NOMO-1 (cell line): ENCODE measurements around the gene STK38L.
A peak's percentile ranks its signal among the peaks of the same experiment; 100 is the strongest.

Experiments
- DNase-seq, 2 experiments: peaks; one replicate each; lab custom pipeline; 2025; ENCODE audit not compliant: unreplicated experiment in 2 of 2; lab: John Stamatoyannopoulos, UW

STK38L gene

DNA sequence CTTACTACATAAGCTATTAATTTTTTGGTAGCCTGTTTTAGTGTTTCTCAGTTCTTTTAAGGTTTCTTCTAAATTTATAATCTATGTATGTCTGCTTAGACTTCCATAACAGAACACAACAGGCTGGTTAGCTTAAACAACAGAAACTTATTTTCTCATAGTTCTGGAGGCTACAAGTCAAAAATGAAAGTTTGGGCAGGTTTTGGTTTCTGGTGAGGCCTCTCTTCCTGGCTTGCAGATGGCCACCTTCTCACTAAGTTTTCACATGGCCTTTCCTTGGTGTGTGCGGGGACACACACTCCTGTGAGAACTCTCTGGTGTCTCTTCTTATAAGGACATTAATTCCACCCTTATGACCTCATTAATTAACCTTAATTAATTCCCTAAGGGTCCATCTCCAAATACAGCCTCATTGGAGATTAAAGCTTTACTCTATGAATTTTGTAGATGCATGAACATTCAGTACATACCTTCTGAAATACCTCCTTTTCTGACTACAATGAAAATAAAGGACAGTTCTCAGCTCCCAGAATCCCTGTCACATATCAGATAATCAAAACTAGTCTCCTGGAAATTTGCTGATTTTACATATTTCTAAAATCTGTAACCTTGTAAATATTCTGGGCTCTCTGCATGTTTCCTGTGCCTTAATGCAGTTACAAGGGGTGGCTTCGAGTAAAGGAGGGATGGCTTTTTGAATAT, 65.4 kb downstream of the STK38L start:
- no peak for DNase-seq

- DNase-seq = no peak
Observed at GRCh38 chr12:27309995-27310315, 65.9 kb downstream of the STK38L start.

GRCh38 chr12:27316947-27317346, 72.9 kb downstream of the STK38L start:
- no peak for DNase-seq

- DNase-seq = no peak
Observed at GRCh38 chr12:27319409-27319808, 75.3 kb downstream of the STK38L start.

GRCh38 chr12:27319848-27320247, 75.8 kb downstream of the STK38L start:
- no peak for DNase-seq

GRCh38 chr12:27324530-27324929, 80.4 kb downstream of the STK38L start:
- DNase-seq = no peak

GRCh38 chr12:27330846-27331245, 86.8 kb downstream of the STK38L start:
- no peak for DNase-seq

- DNase-seq = peak in 1 of 2 experiments; percentile 73
Observed at GRCh38 chr12:27331291-27331926, 87.3 kb downstream of the STK38L start.

DNA sequence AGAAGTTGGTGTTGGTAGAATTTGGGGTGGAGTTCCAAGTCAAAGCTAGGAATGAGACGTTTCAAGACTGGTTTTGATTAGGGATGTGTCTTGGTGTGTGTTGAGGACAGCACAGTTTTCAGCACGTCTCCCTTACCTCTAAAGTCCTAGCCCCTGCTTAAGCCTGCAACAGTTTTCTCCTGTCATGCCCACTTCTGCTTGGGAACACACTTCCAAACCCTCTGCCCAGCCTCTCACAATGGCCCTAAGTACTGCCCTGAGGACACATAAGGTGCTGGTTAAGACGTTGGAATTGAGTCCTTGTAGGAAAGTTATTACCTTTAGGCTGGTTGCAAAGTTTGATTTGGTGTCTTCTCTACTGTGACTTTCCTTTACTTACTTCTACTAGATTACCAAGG, 87.8 kb downstream of the STK38L start:
- DNase-seq = no peak

- no peak for DNase-seq
Observed at GRCh38 chr12:27332407-27332713, 88.3 kb downstream of the STK38L start.

- peak in 1 of 2 experiments; percentile 38 for DNase-seq
Observed at GRCh38 chr12:27332714-27333402, 88.8 kb downstream of the STK38L start, which contains the start of gene BMAL2. Gene BMAL2, plus strand, starts transcription at chr12:27332836. Its CDS starts 237 bp downstream, at chr12:27333073.

GRCh38 chr12:27333403-27334009, 89.4 kb downstream of the STK38L start:
- peak; percentile 40 to 55 for DNase-seq

DNA sequence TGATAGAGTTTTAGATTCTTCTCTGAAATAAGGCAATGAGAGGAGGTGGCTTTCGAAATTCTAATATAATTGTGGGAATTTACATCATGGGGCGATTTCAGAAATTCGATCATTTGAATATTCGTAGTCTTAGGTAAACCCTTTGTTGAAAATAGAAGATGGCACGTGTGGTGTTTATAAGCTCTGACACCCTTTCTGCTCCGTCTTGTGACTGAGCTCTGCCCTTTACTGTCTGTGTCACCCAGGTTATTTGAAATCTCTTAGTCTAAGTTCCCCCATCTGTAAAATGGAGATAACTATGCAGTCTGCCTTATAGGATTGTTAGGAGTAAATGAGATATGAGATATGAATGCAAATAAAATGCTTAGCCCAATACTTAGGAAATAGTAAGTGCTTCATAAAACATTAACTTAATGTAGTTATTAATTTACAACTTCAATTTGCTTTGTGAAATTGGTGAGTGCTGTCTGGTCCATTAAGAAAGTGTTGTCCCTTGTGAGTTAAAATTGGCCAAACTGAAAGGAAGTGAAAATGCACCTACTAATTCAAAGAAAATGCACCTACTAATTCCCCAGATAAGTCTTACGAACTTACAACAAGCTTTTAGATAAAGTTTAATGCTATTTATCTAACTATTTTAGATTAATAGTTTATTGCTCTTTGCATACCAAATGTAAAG, 90.1 kb downstream of the STK38L start:
- no peak for DNase-seq

GRCh38 chr12:27334721-27335082, 90.6 kb downstream of the STK38L start:
- no peak for DNase-seq

DNA sequence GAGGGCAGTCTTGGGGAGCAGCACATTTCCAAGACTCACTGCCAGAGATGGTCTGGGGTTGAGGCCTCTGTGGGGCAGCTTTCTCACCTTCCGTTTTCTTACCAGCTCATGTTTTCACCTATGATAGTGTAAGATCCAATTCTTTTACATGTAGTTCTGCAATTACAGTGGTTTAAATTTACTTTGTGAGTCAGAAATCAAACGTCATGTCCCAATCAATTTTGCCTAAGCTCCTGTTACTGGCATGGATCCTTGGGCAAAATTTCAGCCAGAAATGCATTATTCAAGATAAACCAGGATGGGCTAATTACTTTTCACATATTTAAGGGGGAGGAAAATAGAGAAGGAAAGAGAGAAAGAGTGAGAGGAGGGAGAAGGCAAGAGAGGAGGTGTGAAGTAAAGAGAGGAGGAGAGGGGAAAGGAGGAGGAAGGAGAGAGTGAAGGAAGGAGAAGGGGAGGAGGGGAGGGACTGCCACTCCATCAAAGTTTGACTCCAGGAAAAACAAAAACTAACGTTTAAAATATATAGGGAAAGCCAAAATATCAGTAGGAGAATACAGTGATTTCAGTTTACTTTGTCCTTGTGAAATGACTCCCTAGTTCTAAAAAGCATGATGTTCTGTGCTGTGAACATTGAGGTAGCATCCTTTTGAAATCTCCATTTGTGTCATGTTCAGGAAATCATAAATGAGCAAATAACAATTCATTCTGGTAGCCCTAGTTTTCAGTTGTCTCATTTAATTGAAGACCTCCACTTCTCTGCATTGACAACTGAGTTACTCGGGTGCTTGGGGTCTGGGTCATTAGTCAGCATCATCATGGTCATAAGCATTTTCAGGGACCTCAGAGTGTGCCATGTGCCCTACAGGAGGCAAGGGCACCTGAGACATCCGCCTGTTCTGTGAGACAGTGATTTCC, 91.5 kb downstream of the STK38L start:
- no peak for DNase-seq

- no peak for DNase-seq
Observed at GRCh38 chr12:27336282-27336653, 92.2 kb downstream of the STK38L start.

DNA sequence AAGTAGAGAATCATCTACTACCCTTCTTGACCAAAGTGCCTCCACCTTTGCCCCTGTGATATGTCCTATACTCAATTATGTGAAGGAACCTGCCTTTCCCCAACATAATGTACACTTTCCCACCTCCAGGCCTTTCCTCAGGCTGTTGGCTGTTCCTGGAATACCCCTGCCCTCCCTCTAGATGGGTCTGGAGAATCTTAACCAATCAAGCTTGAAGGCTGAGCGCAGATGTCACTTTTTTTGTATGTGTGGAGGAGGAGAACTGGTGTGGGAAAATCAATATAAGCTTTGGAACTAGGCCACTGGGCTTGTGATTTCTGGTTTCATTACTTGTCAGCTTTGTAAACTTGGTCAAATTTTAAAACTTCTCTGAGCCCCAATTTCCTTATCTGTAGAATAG, 93.3 kb downstream of the STK38L start:
- no peak for DNase-seq

DNA sequence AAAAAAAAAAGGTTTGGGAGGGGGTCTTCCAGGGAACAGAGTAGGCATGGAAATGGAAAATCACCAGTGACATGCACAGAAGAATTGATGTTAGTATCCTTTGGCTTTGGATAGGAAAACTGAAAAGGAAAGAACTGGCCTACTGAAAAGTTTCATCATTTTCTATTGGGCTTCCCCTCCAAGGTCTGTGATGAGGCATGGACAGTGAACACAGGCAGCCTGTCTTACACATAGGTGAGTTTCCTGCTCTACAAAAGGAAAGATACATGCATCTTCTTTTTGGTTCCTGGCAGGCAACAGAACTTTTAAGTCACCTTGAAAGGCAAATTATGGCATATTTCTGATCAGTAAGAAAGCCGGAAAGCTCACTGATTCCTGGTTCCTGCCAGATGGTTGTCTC, 94.4 kb downstream of the STK38L start:
- no peak for DNase-seq

DNA sequence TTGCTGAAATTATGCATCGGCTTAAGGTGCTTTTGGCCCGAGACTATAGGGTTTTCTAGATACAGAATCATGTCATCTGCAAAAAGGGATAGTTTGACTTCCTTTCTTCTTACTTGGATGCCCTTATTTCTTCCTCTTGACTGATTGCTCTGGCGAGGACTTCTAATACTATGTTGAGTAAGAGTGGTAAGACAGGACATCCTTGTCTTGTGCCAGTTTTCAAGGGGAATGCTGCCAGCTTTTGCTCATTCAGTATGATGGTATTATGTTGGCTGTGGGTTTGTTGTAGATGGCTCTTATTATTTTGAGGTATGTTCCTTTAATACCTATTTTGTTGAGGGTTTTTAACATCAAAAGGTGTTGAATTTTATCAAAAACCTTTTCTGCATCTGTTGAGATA, 96.9 kb downstream of the STK38L start:
- DNase-seq = no peak

DNA sequence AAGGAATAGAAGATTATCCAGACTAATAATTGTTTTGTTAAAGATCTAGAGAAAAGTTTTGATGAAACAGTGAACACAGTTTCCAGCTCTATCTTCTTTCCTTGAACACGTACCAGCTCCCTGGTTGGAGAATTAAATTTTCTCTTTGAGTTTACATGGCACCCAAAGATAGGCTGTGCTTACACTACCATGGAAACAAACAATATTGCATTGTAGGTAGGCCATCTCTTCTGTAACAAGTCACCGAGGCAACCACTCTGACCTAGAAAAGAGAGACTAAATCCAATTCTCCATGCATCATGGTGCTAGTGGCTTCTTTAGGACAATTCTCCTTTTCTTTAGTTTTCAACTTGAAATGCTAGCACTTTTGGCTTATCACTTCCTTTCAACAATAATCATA, 98.5 kb downstream of the STK38L start:
- DNase-seq = no peak
